GM12891 (cell line): ENCODE measurements around the gene CYP27B1.

Source experiments
- DNase-seq: peaks from one replicate; pipeline ENCODE4 v3.0.0; 2011; ENCODE audit warnings: low spot score; ENCODE audit not compliant: insufficient read length
- FAIRE-seq: peaks from 2 replicates; lab custom pipeline; 2011; peaks lifted over from hg19 to GRCh38; lab: Jason Lieb, UNC
- PAX5 ChIP-seq: IDR thresholded peaks from 2 replicates; pipeline ENCODE4 v1.6.1; 2011; ENCODE audit warnings: low read length, moderate library complexity, mild to moderate bottlenecking; ENCODE audit not compliant: insufficient read depth, severe bottlenecking
- POLR2A ChIP-seq: IDR thresholded peaks from 2 replicates; pipeline ENCODE4 v1.6.1; 2011; ENCODE audit warnings: low read depth, low read length, control low read depth
- POLR2AphosphoS5 ChIP-seq: IDR thresholded peaks from 2 replicates; pipeline ENCODE4 v1.6.1; 2011; ENCODE audit warnings: low read depth, low read length, control low read depth
- POU2F2 ChIP-seq: IDR thresholded peaks from 2 replicates; pipeline ENCODE4 v1.6.1; 2011; ENCODE audit warnings: low read depth, mild to moderate bottlenecking, control low read depth, low read length, moderate library complexity
- SPI1 ChIP-seq: IDR thresholded peaks from 2 replicates; pipeline ENCODE4 v1.6.1; 2011; ENCODE audit warnings: low read depth, low read length, control low read depth
- TAF1 ChIP-seq: IDR thresholded peaks from 2 replicates; pipeline ENCODE4 v1.6.1; 2011; ENCODE audit warnings: low read depth, low read length, control low read depth

The CYP27B1 gene

GRCh38 chr12:57783861-57784260 is 17.0 kb upstream of the CYP27B1 start:
- DNase-seq (no peak), FAIRE-seq (no peak)
- no peak for TF ChIP-seq SPI1
- TF ChIP-seq POLR2A: no peak
- no peak for TF ChIP-seq POU2F2
- no peak for TF ChIP-seq POLR2AphosphoS5
- TF ChIP-seq TAF1: no peak
- no peak for TF ChIP-seq PAX5

- no peak for TF ChIP-seq SPI1
- TF ChIP-seq POLR2A: no peak
- no peak for TF ChIP-seq TAF1
- no peak for TF ChIP-seq POU2F2
- no peak for TF ChIP-seq POLR2AphosphoS5
- no peak for TF ChIP-seq PAX5
- no peak for DNase-seq
These were observed 16.6 kb upstream of the CYP27B1 start for GRCh38 chr12:57783466-57783801.

GRCh38 chr12:57782608-57783465 is 16.0 kb upstream of the CYP27B1 start, which contains the start of gene TSFM:
TSFM (plus strand) TSS chr12:57782787; CDS start chr12:57782802, 15 bp downstream.
- TF ChIP-seq PAX5 (peak; percentile 63), POLR2A (peak; percentile 90), SPI1 (0 out of 2 replicates have a peak, but pooled peaks have one; percentile 6), TAF1 (peak; percentile 72), POLR2AphosphoS5 (peak; percentile 93), POU2F2 (peak; percentile 85)
- FAIRE-seq (peak; percentile 95), DNase-seq (peak; percentile 74)

More at GRCh38 chr12:57783466-57783801, 16.6 kb upstream of the CYP27B1 start:
- FAIRE-seq: no peak

GRCh38 chr12:57782243-57782607 is 15.3 kb upstream of the CYP27B1 start:
- TF ChIP-seq POU2F2: no peak
- TF ChIP-seq PAX5: no peak
- no peak for TF ChIP-seq TAF1
- no peak for TF ChIP-seq POLR2A
- TF ChIP-seq POLR2AphosphoS5: no peak
- TF ChIP-seq SPI1: no peak
- FAIRE-seq (no peak), DNase-seq (no peak)

- TF ChIP-seq TAF1 (no peak), SPI1 (no peak), POU2F2 (no peak), POLR2A (no peak), PAX5 (no peak), POLR2AphosphoS5 (no peak)
- FAIRE-seq (no peak), DNase-seq (no peak)
These were observed 14.9 kb upstream of the CYP27B1 start for GRCh38 chr12:57781801-57782200.

GRCh38 chr12:57781244-57781643 is 14.4 kb upstream of the CYP27B1 start:
- DNase-seq (no peak), FAIRE-seq (no peak)
- TF ChIP-seq TAF1: no peak
- no peak for TF ChIP-seq SPI1
- TF ChIP-seq POLR2A: no peak
- TF ChIP-seq POU2F2: no peak

- FAIRE-seq (no peak), DNase-seq (no peak)
- TF ChIP-seq SPI1 (no peak), POU2F2 (no peak), TAF1 (no peak), POLR2AphosphoS5 (no peak), PAX5 (no peak), POLR2A (no peak)
These were observed 13.5 kb upstream of the CYP27B1 start for GRCh38 chr12:57780284-57780897.

- TF ChIP-seq POU2F2: no peak
- TF ChIP-seq POLR2AphosphoS5: no peak
- TF ChIP-seq POLR2A: no peak
- no peak for TF ChIP-seq SPI1
- TF ChIP-seq TAF1: no peak
- TF ChIP-seq PAX5: no peak
- FAIRE-seq (no peak), DNase-seq (no peak)
These were observed 12.9 kb upstream of the CYP27B1 start for GRCh38 chr12:57779736-57780135.

GRCh38 chr12:57777911-57778310 is 11.0 kb upstream of the CYP27B1 start:
- no peak for TF ChIP-seq PAX5
- TF ChIP-seq TAF1: no peak
- no peak for TF ChIP-seq SPI1
- DNase-seq (no peak), FAIRE-seq (no peak)
